Measurements from ENCODE around the gene BPIFB6.

The BPIFB6 gene

DNA sequence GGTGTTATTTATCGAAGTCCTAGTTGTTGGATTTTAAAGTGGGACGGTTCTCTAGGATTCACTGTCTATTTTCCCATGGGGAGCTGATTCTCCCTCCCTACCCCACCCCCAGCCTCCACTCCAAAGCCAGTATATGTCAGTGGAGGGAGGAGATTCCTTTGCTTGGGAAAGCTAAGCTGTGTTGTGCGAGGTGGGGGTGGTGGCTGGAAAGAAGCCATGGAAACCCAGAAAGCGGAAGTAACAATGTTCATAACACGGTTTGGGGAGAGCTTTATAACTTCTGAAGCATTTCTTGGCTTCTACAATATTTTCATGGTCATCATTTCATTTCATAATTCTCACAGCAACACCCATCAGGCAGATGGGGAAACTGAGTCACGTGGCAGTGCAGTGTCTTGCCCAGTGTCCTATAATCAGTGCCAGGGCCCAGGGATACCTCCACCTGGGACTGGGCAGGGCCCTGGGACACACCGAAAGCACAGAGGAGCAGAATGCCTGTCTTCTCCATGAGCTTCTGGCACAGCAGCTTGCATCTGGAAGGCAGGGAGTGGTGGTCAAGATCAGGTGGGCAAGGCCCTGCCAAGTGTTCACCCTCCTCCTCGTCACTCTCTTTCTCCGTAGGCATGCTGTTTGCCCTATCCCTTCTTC is 31.7 kb upstream of the BPIFB6 start:
- no peak for DNase-seq (ENCODE audit: low read depth, low spot score)
- no peak overlapping the region for H3K4me3 ChIP-seq (ENCODE audit: low read length)

- DNase-seq (ENCODE audit: low read depth, low spot score), result no peak
- no peak overlapping the region for H3K4me3 ChIP-seq (ENCODE audit: low read length)
Observed at GRCh38 chr20:33000802-33001466, 30.5 kb upstream of the BPIFB6 start.

DNA sequence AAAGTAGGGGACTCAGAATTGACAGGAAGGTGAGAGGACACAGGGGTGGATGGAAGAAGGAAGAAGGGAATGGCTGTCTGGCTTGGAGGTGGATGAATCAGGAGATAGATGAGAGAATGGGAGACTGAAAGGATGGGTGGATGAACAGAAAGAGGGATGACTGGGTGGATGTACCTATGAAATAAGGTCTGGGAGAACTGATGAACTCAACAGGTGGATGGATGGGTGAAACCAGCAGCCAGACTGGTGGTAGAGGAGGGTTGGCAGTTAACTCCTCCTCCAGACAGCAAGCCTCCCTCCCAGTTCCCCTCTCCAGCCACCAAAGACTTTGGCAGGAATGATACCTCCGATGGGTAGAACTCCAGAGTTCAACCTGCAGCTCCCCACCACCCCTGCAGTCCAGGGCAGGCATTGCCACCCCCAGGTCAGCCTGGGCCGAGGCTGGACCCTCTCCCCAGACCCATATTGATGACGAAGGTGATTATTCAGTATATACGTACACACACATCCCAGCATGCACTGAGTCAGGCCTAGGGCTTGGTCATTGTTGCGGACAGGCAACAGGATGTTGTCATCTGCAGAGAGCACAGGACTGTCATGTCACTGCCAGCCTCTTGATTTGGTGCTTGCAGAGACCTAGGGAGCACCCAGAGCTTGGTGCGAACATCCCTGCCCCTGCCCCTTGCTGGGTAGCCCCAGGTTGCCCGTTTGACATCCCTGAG is 29.2 kb upstream of the BPIFB6 start:
- H3K4me3 ChIP-seq (ENCODE audit: low read length), result no peak overlapping the region
- no peak for DNase-seq (ENCODE audit: low read depth, low spot score)

DNA sequence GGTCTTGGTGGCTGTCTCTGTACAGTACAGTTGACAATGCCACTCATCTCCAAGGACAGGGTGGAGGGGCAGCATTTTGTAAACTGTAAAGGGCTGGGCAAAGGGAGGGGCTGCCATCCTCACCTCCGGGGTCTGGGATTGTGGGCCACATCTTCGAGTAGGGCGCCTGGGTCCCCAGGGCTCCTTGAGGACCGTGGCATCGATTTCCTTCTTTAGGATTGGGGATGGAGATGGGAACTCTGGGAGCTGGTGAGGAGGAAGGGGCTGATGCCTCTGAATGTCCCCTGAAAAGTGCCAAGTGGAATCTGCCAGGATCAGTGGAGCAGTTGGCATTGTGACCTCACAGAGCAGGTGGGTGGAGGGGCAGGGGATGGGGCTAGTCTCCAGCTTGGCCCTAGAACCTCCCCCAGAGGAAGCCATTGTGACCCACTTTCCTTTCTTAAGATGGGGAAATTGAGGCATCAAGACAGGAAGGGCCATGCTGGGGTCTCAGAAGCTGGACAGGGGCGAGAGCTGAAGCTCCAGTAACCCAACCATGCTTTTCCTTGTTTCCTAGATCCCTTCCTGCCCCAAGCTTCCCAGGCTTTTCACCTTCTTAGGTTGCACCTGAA is 27.2 kb upstream of the BPIFB6 start, which contains the start of gene SUN5:
TSS of gene SUN5 (minus strand) at position 293 of the 611 bp plus-strand sequence. CDS start at position 200, 93 bp downstream.
- no peak for DNase-seq (ENCODE audit: low read depth, low spot score)
- H3K4me3 ChIP-seq (ENCODE audit: low read length), result no peak within 1 kb of the TSS

DNA sequence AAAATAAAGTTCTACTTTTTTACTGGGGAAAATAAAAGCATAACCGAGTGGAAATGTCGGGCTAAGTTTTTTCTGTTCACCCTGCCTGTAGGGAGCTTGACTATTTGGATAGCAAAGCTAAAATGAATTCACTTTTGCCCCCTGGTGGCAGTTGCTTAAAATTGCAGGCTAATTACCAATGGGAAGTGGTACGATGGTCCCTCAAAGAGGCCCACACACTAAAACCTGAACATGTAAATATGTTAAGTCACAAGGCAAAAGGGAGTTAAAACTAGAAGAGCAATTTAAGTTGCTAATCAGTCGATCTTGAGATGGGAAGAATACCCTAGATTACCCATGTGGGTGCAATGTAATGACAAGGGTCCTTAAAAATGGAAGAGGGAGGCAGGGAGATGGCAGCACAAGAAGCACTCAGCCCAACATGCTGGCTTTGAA is 26.3 kb upstream of the BPIFB6 start:
- peak; percentile 28 for DNase-seq (ENCODE audit: low read depth, low spot score)

DNA sequence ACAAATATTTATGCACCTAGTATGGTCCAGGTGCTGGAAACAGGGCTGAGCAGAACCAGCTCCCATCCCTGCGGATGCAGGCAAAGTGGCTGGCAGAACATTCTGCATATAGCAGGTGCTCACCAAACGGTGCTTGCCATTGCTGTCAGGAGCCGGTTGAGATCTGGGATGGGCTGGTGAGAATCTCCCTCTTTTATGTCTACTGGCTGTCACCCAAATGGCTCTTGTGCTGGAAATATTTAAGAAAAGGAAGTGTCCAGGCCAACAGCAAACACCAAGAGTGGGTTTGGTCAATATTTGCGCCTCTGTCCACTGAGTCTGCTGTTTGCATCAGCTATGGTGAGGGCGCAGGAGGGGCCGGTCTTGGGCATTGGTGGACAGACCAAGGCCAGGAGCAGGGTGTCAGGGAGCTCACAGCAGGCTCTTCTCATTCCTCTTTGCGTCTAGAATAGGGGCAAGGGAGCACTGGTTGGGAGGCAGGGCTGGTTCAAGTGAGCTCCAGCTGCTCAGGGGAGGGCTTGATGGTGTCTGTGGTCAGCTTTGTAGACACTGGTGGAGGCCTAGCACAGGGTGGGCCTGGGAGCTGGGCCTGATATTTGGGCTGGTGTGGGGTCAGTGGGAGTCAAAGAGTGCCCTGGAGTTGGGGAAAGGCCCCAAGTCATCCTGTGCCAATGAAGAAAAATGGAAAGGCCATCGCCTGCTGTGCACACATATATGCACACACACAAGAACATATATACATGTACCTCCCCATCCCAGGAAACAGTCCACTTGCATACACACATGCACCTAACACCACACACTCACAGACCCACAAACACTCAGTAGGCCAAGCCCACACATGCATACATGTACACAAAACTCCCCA is 25.3 kb upstream of the BPIFB6 start:
- DNase-seq (ENCODE audit: low read depth, low spot score), result no peak
- no peak overlapping the region for H3K4me3 ChIP-seq (ENCODE audit: low read length)

More for the DNA sequence above, 26.3 kb upstream of the BPIFB6 start:
- no peak overlapping the region for H3K4me3 ChIP-seq (ENCODE audit: low read length)

- no peak for DNase-seq (ENCODE audit: low read depth, low spot score)
- no peak overlapping the region for H3K4me3 ChIP-seq (ENCODE audit: low read length)
Observed at GRCh38 chr20:33006776-33007375, 24.6 kb upstream of the BPIFB6 start.

- H3K4me3 ChIP-seq (ENCODE audit: low read length), result no peak within 1 kb of the TSS
- DNase-seq (ENCODE audit: low read depth, low spot score), result no peak
Observed at GRCh38 chr20:33007376-33008335, 23.8 kb upstream of the BPIFB6 start, which contains the start of gene BPIFB2. TSS of gene BPIFB2 (plus strand) at chr20:33007704. CDS start at chr20:33008575, 871 bp downstream.

DNA sequence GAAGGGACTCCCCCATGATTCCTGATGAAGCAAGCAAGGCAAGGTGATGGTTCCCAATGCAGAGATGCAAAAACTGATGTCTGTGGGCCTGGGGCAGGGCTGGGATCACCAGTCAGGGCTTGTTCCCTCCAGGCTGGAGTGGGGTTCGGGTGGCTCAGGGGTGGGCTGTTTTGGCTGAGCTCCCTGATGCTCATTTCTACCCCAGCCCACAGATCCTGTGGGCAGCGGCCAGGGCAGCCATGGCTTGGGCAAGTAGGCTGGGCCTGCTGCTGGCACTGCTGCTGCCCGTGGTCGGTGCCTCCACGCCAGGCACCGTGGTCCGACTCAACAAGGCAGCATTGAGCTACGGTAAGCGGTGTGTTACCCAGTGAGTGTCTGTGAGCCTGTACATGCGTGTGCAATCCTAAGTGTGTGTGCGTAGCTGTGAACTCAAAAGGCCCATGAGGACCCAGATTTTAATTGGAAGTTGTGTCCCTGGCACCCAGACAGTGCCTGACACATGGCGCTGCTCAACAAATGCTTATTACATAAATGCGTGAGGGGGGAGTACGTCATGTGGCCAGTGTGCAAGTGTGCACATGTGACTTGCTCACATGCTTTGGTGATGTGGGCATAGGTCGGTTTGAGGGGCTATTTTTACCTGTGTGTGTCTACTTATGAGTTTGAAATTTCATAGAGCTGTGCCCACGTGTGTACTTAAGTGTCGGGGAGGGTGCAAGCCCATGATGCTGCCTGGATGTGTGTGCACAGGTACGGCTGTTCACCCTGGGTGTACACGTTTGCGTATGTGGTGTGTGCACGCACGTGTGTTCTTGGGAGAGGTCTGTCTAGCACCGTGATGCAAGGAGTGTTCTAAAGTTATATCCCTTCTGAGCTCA is 22.9 kb upstream of the BPIFB6 start:
- H3K4me3 ChIP-seq (ENCODE audit: low read length), result no peak overlapping the region
- no peak for DNase-seq (ENCODE audit: low read depth, low spot score)

DNA sequence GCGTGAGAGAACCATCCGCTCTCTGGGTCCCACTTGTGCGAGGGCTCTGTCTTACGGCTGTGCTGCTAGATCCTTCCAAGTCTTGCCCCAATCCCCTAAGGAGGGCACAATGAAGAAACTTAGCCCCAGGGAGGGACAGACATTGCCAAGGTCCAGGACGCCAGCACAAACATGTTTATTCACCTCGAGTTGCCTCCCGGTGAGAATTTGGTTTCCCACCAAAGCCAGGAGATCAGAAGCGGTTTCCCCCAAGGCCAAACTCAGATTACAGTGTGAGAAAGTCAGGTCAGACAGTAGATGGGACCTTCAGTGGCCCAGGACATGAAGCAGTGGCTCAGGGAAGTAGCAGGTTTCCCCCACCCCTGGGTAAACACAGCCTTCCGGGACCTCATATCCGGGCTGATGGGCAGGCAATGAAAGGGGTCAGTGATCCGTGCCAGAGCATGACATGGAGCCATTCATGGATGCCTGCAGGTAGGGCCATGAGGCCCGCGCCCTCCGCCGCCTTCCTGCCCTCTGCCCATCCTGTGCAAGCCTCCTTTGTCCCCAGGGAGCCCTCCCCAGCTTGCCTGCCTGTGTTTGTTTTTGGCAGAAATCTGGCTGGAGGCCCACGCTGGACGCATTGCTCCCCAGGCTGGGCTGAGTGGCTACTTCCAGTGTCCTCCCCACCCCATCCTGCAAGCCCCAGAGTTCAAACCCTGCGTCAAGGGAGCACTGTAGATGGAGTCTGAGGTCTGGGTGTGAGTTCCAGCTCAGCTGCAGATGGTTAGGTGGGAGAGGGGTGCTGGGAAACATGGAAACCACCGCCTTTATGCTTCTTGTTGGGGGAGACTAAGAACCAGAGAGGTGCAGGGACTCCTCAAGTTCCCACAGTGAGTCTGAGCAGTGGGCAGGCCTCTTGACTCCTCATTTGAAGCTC is 22.0 kb upstream of the BPIFB6 start:
- DNase-seq (ENCODE audit: low read depth, low spot score), result no peak
- no peak overlapping the region for H3K4me3 ChIP-seq (ENCODE audit: low read length)

DNA sequence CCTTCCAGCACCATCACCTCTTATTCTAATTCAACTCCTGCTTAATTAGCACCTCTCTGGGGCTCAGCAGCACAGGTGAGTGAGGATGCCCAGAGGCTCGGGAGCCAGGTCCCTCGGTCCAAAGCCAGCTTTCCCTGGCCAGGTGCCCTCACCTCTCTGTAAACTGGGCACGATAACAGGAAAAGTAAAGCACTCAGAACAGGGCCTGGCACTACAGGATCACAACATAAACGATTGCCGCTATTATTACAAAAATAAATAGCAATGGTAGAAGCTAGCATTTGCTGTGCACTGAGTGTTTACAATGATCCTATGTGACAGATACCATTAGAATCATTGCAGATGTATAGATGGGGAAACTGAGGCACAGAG is 21.3 kb upstream of the BPIFB6 start:
- DNase-seq (ENCODE audit: low read depth, low spot score), result no peak
- H3K4me3 ChIP-seq (ENCODE audit: low read length), result no peak overlapping the region

- no peak overlapping the region for H3K4me3 ChIP-seq (ENCODE audit: low read length)
- DNase-seq (ENCODE audit: low read depth, low spot score), result no peak
Observed at GRCh38 chr20:33010674-33011449, 20.6 kb upstream of the BPIFB6 start.

DNA sequence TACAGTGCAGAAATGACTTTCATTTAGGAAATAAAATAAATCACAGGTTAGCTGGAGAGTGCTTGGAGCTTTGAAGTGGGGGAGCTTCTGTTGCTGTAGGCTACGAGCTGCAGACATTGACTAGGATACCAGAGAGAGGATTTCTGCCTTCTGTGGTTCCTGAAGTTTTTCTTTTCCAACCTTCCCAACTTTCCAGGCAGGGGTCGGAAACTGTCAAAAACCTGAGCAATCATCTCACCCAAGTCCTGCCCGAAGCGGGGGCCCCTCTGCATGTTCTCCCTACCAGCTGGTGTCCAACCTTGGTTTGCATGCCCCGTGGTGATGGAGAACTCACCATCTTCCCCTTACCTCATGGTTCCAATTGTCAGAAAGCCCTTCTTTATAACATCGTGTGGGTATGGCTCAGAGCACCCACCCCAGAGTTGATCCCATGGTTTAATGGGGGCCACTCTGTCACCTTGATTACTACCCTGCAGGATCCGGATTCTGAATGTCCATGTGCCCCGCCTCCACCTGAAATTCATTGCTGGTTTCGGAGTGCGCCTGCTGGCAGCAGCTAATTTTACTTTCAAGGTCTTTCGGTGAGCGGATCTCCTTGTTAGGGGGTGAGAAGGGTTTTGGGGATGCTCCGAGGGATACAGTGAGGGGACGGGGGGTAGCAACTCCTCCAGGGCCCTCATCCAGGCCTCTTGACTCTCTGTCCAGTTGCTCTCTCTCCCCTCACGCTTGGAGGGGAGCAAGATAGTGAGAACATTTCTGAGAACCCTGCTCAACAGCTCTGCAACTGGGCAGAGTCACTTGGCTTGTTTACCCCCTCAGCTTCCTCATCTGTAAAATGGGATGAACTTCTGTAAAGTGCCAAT is 18.9 kb upstream of the BPIFB6 start:
- no peak for DNase-seq (ENCODE audit: low read depth, low spot score)
- H3K4me3 ChIP-seq (ENCODE audit: low read length), result no peak overlapping the region
